HEK293 (cell line): ENCODE data around the gene CACNA2D3.

Source experiments
- ZEB2 ChIP-seq: fragments of 450-650 bp; formaldehyde crosslinking; IDR thresholded peaks from 2 replicates; pipeline ENCODE4 v1.5.1; 2016; ENCODE audit warnings: missing biosample characterization, missing genetic modification characterization
- ZNF76 ChIP-seq: fragments of 450-650 bp; formaldehyde crosslinking; IDR thresholded peaks from 2 replicates; pipeline ENCODE4; 2016; ENCODE audit warnings: low read depth, missing biosample characterization, missing genetic modification characterization, borderline replicate concordance

GRCh38 chr3:54121414-54122323 lies 683 bp upstream of the CACNA2D3 start:
- no peak for TF ChIP-seq ZNF76 (tag by site-specific recombination)
- TF ChIP-seq ZEB2 (tag by site-specific recombination) = no peak
